ENCODE measurements around the gene ALPG. TPM values are rescaled to one million over a fixed set of nuclear protein-coding genes. Genes with fewer than 3 reads are reported as not detected.

The ALPG gene
- total and polyA plus RNA-seq, 10 of the 15 experiments (the other 5 are each of a cell fraction or from before 2014, with no cell fraction given): not detected

GRCh38 chr2:232389327-232389726 lies 17.3 kb upstream of the ALPG start:
- 43% methylated on average over 6 of the region's 6 CpGs for WGBS (ENCODE audit: insufficient coverage, insufficient replicate concordance, low lambda C conversion rate, missing lambda C conversion rate)
- Histone ChIP-seq H2AFZ (ENCODE audit: control insufficient read depth, low read depth, low read length) (no peak overlapping the region), H3K27ac (ENCODE audit: control insufficient read depth, insufficient read depth) (no peak overlapping the region), H3K79me2 (ENCODE audit: control insufficient read depth, insufficient read depth, low read length) (no peaks in the 10 kb centered on the region), H4K20me1 (ENCODE audit: control insufficient read depth, insufficient read depth) (no peaks in the 10 kb centered on the region), H3K27me3 (replicated peaks in 1 of 2; ENCODE audit: control insufficient read depth in 2 of 2, insufficient read depth in 2 of 2, low read length in 1 of 2) (peaks cover 0 to 7% of the 10 kb centered on the region in 2 experiments; a peak in 2 of 4 replicates), H3K9me3 (replicated peaks; ENCODE audit: control insufficient read depth, insufficient read depth, low read length) (no peaks in the 10 kb centered on the region), H3K9ac (ENCODE audit: control insufficient read depth, insufficient read depth, low read length) (no peak overlapping the region), H3K4me2 (ENCODE audit: control insufficient read depth, insufficient read depth) (no peak overlapping the region), H3K4me1 (ENCODE audit: control insufficient read depth, insufficient read depth, low read length) (no peaks in the 10 kb centered on the region), H3K4me3 (no peak overlapping the region), H3K36me3 (ENCODE audit: control insufficient read depth in 2 of 2, insufficient read depth in 2 of 2, low read length in 1 of 2) (no peaks in the 10 kb centered on the region)
- DNase-seq (ENCODE audit: low read depth, low spot score): no peak
- CTCF ChIA-PET: no interaction called here
- BruUV-seq (replicated peaks): no TSS peak
- no peak for ATAC-seq
- POLR2A ChIA-PET: no interaction called here
- intact Hi-C loops (cut with micrococcal nuclease; ENCODE audit: unreplicated experiment): no loop called here
- no peak for FAIRE-seq
- RAD21 ChIA-PET (ENCODE audit: unreplicated experiment): no interaction called here
- TF ChIP-seq ZNF622 (IDR thresholded peaks at IDR 0.05) (no peak), IRF3 (IDR thresholded peaks at IDR 0.05) (no peak), PML (IDR thresholded peaks at IDR 0.05; ENCODE audit: low read length) (no peak), IRF5 (IDR thresholded peaks at IDR 0.05; ENCODE audit: borderline replicate concordance) (no peak), PKNOX1 (IDR thresholded peaks at IDR 0.05) (no peak)
- in situ Hi-C loops (cut with MboI): no loop called here
- SMC1A ChIA-PET (ENCODE audit: uncharacterized antibody, unreplicated experiment): no interaction called here

Measured in GM12878 (cell line).